IMR-90 (cell line): Measurements from ENCODE around the gene KCNF1. TPM values are rescaled to one million over a fixed set of nuclear protein-coding genes. Genes with fewer than 3 reads are reported as not detected.

Experiments used
- ATAC-seq: fragments of 200-7000 bp; cut with Tn5 transposase; 2 replicates; pipeline ENCODE4 v1.9.1; 2020; ENCODE audit warnings: low read depth, mild to moderate bottlenecking, moderate library complexity
- BruUV-seq: library from RNA; stranded (reverse); fragments of 400-500 nt; replicated peaks from 2 replicates; lab custom pipeline; 2021; lab: Mats Ljungman, UMichigan
- CTCF ChIA-PET: fragments of 300-600 bp; formaldehyde crosslinking; extraction: SDS; loops from one replicate; lab custom pipeline; 2021; ENCODE audit warnings: antibody characterized with exemption; lab: Yijun Ruan, JAX
- POLR2A ChIA-PET: fragments of 300-600 bp; sonication (Branson Sonifier 250); formaldehyde crosslinking; loops from one replicate; lab custom pipeline; 2022; ENCODE audit warnings: antibody characterized with exemption; ENCODE audit not compliant: unreplicated experiment; lab: Charles Lee
- DNase-seq: peaks from one replicate; pipeline ENCODE4 v3.0.0; 2013
- H2AFZ ChIP-seq: replicated peaks from 2 replicates; pipeline ENCODE3; 2013; ENCODE audit warnings: low read length, mild to moderate bottlenecking; ENCODE audit not compliant: poor library complexity
- H2AK5ac ChIP-seq: 2 replicates; pipeline ENCODE4 v1.6.1; 2013; ENCODE audit warnings: low read depth, low read length, inconsistent platforms
- H2AK9ac ChIP-seq: replicated peaks from 2 replicates; pipeline ENCODE3; 2013; ENCODE audit warnings: mild to moderate bottlenecking, low read depth, low read length, moderate library complexity; ENCODE audit not compliant: poor library complexity
- H2BK120ac ChIP-seq: 2 replicates; pipeline ENCODE4 v1.6.1; 2013; ENCODE audit warnings: low read depth, low read length, inconsistent platforms
- H2BK15ac ChIP-seq: 3 replicates; pipeline ENCODE4 v1.6.1; 2013; ENCODE audit warnings: low read depth, low read length, inconsistent platforms
- H2BK20ac ChIP-seq: 2 replicates; pipeline ENCODE4 v1.6.1; 2013; ENCODE audit warnings: low read depth, mild to moderate bottlenecking, inconsistent platforms, low read length, moderate library complexity
- H2BK5ac ChIP-seq: 2 replicates; pipeline ENCODE4 v1.6.1; 2013; ENCODE audit warnings: mild to moderate bottlenecking, low read depth, low read length, inconsistent platforms; ENCODE audit not compliant: poor library complexity, severe bottlenecking
- H3K14ac ChIP-seq: replicated peaks from 2 replicates; pipeline ENCODE4 v1.6.1; 2013; ENCODE audit warnings: low read depth, low read length, inconsistent platforms
- H3K18ac ChIP-seq: 2 replicates; pipeline ENCODE4 v1.6.1; 2013; ENCODE audit warnings: low read depth, low read length, control low read depth
- H3K23ac ChIP-seq: 2 replicates; pipeline ENCODE4 v1.6.1; 2013; ENCODE audit warnings: low read depth, low read length, inconsistent platforms
- H3K27ac ChIP-seq: 2 replicates; pipeline ENCODE4 v1.5.1; 2013; ENCODE audit warnings: mild to moderate bottlenecking, control low read depth, low read length; ENCODE audit not compliant: insufficient read depth
- H3K27me3 ChIP-seq: 2 replicates; pipeline ENCODE4 v1.6.1; 2013; ENCODE audit warnings: low read length; ENCODE audit not compliant: control insufficient read depth, insufficient read depth
- H3K36me3 ChIP-seq: 2 replicates; pipeline ENCODE4 v1.6.1; 2013; ENCODE audit warnings: low read length, mixed read lengths; ENCODE audit not compliant: control insufficient read depth, insufficient read depth
- H3K4ac ChIP-seq: 2 replicates; pipeline ENCODE4 v1.6.1; 2013; ENCODE audit warnings: low read depth, low read length, inconsistent platforms
- H3K4me1 ChIP-seq: 2 replicates; pipeline ENCODE4 v1.6.1; 2013; ENCODE audit warnings: low read length, mixed read lengths; ENCODE audit not compliant: control insufficient read depth, insufficient read depth
- H3K4me2 ChIP-seq: 2 replicates; pipeline ENCODE4 v1.6.1; 2013; ENCODE audit warnings: low read depth, mild to moderate bottlenecking, control low read depth, low read length, moderate library complexity
- H3K4me3 ChIP-seq: 2 replicates; pipeline ENCODE4 v1.5.1; 2013; ENCODE audit warnings: low read depth, mild to moderate bottlenecking, control low read depth, low read length, moderate library complexity; ENCODE audit not compliant: insufficient read depth
- H3K56ac ChIP-seq: 2 replicates; pipeline ENCODE4 v1.6.1; 2013; ENCODE audit warnings: low read length, inconsistent platforms; ENCODE audit not compliant: insufficient read depth; ENCODE audit errors: extremely low read depth
- H3K79me1 ChIP-seq, 2 experiments: 2 replicates each; pipeline ENCODE4 v1.6.1; 2013; ENCODE audit warnings: low read length in 2 of 2, inconsistent platforms in 1 of 2, low read depth in 1 of 2
- H3K9ac ChIP-seq: 2 replicates; pipeline ENCODE4 v1.6.1; 2013; ENCODE audit warnings: low read depth, low read length, control low read depth
- H3K9me1 ChIP-seq: 2 replicates; pipeline ENCODE4 v1.6.1; 2013; ENCODE audit warnings: low read length, inconsistent platforms; ENCODE audit not compliant: insufficient read depth
- H3K9me3 ChIP-seq: 2 replicates; pipeline ENCODE4 v1.6.1; 2013; ENCODE audit warnings: low read length; ENCODE audit not compliant: control insufficient read depth, insufficient read depth
- H4K20me1 ChIP-seq: 2 replicates; pipeline ENCODE4 v1.6.1; 2013; ENCODE audit warnings: low read length, inconsistent platforms; ENCODE audit not compliant: insufficient read depth
- H4K5ac ChIP-seq: 2 replicates; pipeline ENCODE4 v1.6.1; 2013; ENCODE audit warnings: mild to moderate bottlenecking, low read depth, low read length, control low read depth
- H4K8ac ChIP-seq, 2 experiments: 2 replicates each; pipeline ENCODE4 v1.6.1; 2013; ENCODE audit warnings: low read depth in 2 of 2, low read length in 2 of 2, control low read depth in 1 of 2, inconsistent platforms in 1 of 2
- H4K91ac ChIP-seq: 2 replicates; pipeline ENCODE4 v1.6.1; 2013; ENCODE audit warnings: low read depth, low read length, inconsistent platforms; ENCODE audit not compliant: insufficient read depth
- FOS ChIP-seq: fragments of 150-350 bp; IDR thresholded peaks from 2 replicates; pipeline ENCODE4 v1.6.1; 2016; ENCODE audit warnings: low read depth, low read length
- MAZ ChIP-seq: IDR thresholded peaks from 2 replicates; pipeline ENCODE4 v1.6.1; 2012; ENCODE audit warnings: low read depth, mild to moderate bottlenecking, low read length, improper control_type of control experiment, moderate library complexity, borderline replicate concordance
- WGBS, 2 experiments: methylation state at CpG; one replicate each; pipeline versions ENCODE4 v1.1.5 to v1.1.7; 2013; ENCODE audit warnings: missing lambda C conversion rate in 2 of 2; ENCODE audit not compliant: insufficient read length in 1 of 2; ENCODE audit errors: extremely low coverage in 2 of 2; 5-methylcytosine and 5-hydroxymethylcytosine counted together
- dilution Hi-C: fragments of 300-500 bp; cut with HindIII; formaldehyde crosslinking; loops from one replicate; pipeline ENCODE4 v1.14.3; 2018; ENCODE audit warnings: low sequenced_read_pairs; ENCODE audit not compliant: unreplicated experiment
- in situ Hi-C: fragments of 300-500 bp; cut with MboI; formaldehyde crosslinking; loops from 3 replicates; pipeline ENCODE4 v1.14.3; 2019; ENCODE audit warnings: low sequenced_read_pairs, inconsistent platforms, mixed read lengths
- intact Hi-C: fragments of 100-400 bp; cut with micrococcal nuclease; formaldehyde crosslinking; loops from 2 replicates; pipeline ENCODE4 v1.10.0; 2022
- polyA plus RNA-seq, 3 experiments: library from polyadenylated mRNA; depleted of rRNA; stranded (reverse); fragments of >200 nt; gene quantifications; 2 replicates each; pipeline ENCODE4 v1.2.3, GENCODE V29; 2012; ENCODE audit warnings: low replicate concordance in 1 of 3
- total RNA-seq: library from RNA; depleted of rRNA; stranded (reverse); fragments of >200 nt; gene quantifications from 2 replicates; pipeline ENCODE4 v1.2.3, GENCODE V29; 2012

KCNF1 gene
- total and polyA plus RNA-seq, 2 of the 4 experiments (the other 2 are of a cell fraction): 0.54 to 1.4 TPM

GRCh38 chr2:10873790-10874437 lies 37.8 kb upstream of the KCNF1 start:
- 33% methylated on average over 1 of the region's 9 CpGs; no CpG with 5 or more reads in 1 of the 2 experiments for WGBS, 2 experiments

More at GRCh38 chr2:10873790-10874437, 37.8 kb upstream of the KCNF1 start:
- no peaks in the 10 kb centered on the region for H4K20me1 ChIP-seq
- no peak overlapping the region for H3K4me2 ChIP-seq
- peak overlapping the region; percentile 21; the same call in 1 of the 2 replicates for H2BK120ac ChIP-seq
- peak overlapping the region; percentile 51 for H3K4ac ChIP-seq
- no peak overlapping the region for H2BK20ac ChIP-seq
- in situ Hi-C loops (no loop called here), dilution Hi-C loops (no loop called here), intact Hi-C loops (no loop called here)
- no peak overlapping the region for H3K9ac ChIP-seq
- H3K23ac ChIP-seq: peak overlapping the region; percentile 29; the same call in 1 of the 2 replicates
- H3K9me1 ChIP-seq: peaks cover 8% of the 10 kb centered on the region
- CTCF ChIA-PET: interaction anchor here (1.3 kb wide), 1 partner anchor 41 kb away, joined by 3 read pairs; no protein-coding TSS in a partner anchor
- no peaks in the 10 kb centered on the region for H3K27me3 ChIP-seq
- H2AFZ ChIP-seq: peak overlapping the region; percentile 70
- H3K27ac ChIP-seq: no peak overlapping the region
- peaks cover 2% of the 10 kb centered on the region for H3K4me1 ChIP-seq
- H3K9me3 ChIP-seq: 0 out of 2 replicates have a peak, but pooled peaks cover 2% of the 10 kb centered on the region
- peak; percentile 62 for DNase-seq
- no peak overlapping the region for H3K14ac ChIP-seq
- BruUV-seq: no TSS peak
- no peaks in the 10 kb centered on the region for H3K36me3 ChIP-seq
- no peak overlapping the region for H4K91ac ChIP-seq
- H2AK5ac ChIP-seq: peak overlapping the region; percentile 90
- H3K18ac ChIP-seq: no peak overlapping the region
- POLR2A ChIA-PET: no interaction called here
- ATAC-seq: no peak
- TF ChIP-seq FOS (no peak), MAZ (no peak)
- no peak overlapping the region for H2BK5ac ChIP-seq
- peak overlapping the region; percentile 86; the same call in 1 of the 3 replicates for H2BK15ac ChIP-seq
- H3K79me1 ChIP-seq: no peaks in the 10 kb centered on the region
- no peak overlapping the region for H4K5ac ChIP-seq
- no peak overlapping the region for H4K8ac ChIP-seq
- peak overlapping the region; percentile 83 for H2AK9ac ChIP-seq
- no peak overlapping the region for H3K4me3 ChIP-seq
- no peak overlapping the region for H3K56ac ChIP-seq
